GM18861 (cell line): ENCODE results near the gene EPHA6.
"Not testable (repeated sequence)": the region's sequence is repeated elsewhere in the genome, so short reads cannot be mapped to it uniquely, and the experiment has no call there.

Experiments used
- ATAC-seq: cut with Tn5 transposase; IDR thresholded peaks from one replicate; pipeline ENCODE4 v1.9.1; 2021; ENCODE audit not compliant: unreplicated experiment

EPHA6 gene

GRCh38 chr3:97010881-97011657 is 196.7 kb downstream of the EPHA6 start:
- no peak for ATAC-seq

- no peak for ATAC-seq
These were observed 207.4 kb downstream of the EPHA6 start for GRCh38 chr3:97021778-97022177.

GRCh38 chr3:97025612-97026011 is 211.2 kb downstream of the EPHA6 start:
- not testable (repeated sequence) for ATAC-seq

- ATAC-seq = no peak
These were observed 215.6 kb downstream of the EPHA6 start for GRCh38 chr3:97029972-97030371.

GRCh38 chr3:97037294-97037943 is 223.0 kb downstream of the EPHA6 start:
- ATAC-seq = no peak

- ATAC-seq = no peak
These were observed 229.0 kb downstream of the EPHA6 start for GRCh38 chr3:97043411-97043810.

GRCh38 chr3:97057365-97057764 is 243.0 kb downstream of the EPHA6 start:
- no peak for ATAC-seq

- ATAC-seq = no peak
These were observed 244.8 kb downstream of the EPHA6 start for GRCh38 chr3:97059168-97059567.

- no peak for ATAC-seq
These were observed 252.1 kb downstream of the EPHA6 start for GRCh38 chr3:97066531-97066930.

GRCh38 chr3:97070302-97070701 is 255.9 kb downstream of the EPHA6 start:
- no peak for ATAC-seq

GRCh38 chr3:97074546-97074945 is 260.2 kb downstream of the EPHA6 start:
- no peak for ATAC-seq

- no peak for ATAC-seq
These were observed 262.3 kb downstream of the EPHA6 start for GRCh38 chr3:97076673-97077072.

GRCh38 chr3:97089621-97090020 is 275.2 kb downstream of the EPHA6 start:
- no peak for ATAC-seq

- ATAC-seq = no peak
These were observed 288.2 kb downstream of the EPHA6 start for GRCh38 chr3:97102641-97103040.

- no peak for ATAC-seq
These were observed 291.7 kb downstream of the EPHA6 start for GRCh38 chr3:97105989-97106651.

GRCh38 chr3:97106652-97106989 is 292.2 kb downstream of the EPHA6 start:
- no peak for ATAC-seq

- ATAC-seq = no peak
These were observed 293.7 kb downstream of the EPHA6 start for GRCh38 chr3:97108136-97108535.

- ATAC-seq = no peak
These were observed 296.9 kb downstream of the EPHA6 start for GRCh38 chr3:97111244-97111643.

GRCh38 chr3:97121386-97121785 is 307.0 kb downstream of the EPHA6 start:
- no peak for ATAC-seq

GRCh38 chr3:97125902-97126499 is 311.6 kb downstream of the EPHA6 start:
- no peak for ATAC-seq

- no peak for ATAC-seq
These were observed 317.1 kb downstream of the EPHA6 start for GRCh38 chr3:97131476-97131875.
